Measurements from ENCODE around the gene KCNIP2. TPM values are rescaled to one million over a fixed set of nuclear protein-coding genes. Genes with fewer than 3 reads are reported as not detected.

Gene KCNIP2
- total RNA-seq, 1 donor from 2014 or later, result 4.2 TPM

GRCh38 chr10:101829561-101830315 is 13.9 kb downstream of the KCNIP2 start:
- intact Hi-C loops (cut with micrococcal nuclease), result loop anchor here (1.0 to 10.0 kb wide), 4 partner anchors 11 to 673 kb away; partner anchors contain the start of genes ACTR1A, NFKB2, OGA and SUFU

DNA sequence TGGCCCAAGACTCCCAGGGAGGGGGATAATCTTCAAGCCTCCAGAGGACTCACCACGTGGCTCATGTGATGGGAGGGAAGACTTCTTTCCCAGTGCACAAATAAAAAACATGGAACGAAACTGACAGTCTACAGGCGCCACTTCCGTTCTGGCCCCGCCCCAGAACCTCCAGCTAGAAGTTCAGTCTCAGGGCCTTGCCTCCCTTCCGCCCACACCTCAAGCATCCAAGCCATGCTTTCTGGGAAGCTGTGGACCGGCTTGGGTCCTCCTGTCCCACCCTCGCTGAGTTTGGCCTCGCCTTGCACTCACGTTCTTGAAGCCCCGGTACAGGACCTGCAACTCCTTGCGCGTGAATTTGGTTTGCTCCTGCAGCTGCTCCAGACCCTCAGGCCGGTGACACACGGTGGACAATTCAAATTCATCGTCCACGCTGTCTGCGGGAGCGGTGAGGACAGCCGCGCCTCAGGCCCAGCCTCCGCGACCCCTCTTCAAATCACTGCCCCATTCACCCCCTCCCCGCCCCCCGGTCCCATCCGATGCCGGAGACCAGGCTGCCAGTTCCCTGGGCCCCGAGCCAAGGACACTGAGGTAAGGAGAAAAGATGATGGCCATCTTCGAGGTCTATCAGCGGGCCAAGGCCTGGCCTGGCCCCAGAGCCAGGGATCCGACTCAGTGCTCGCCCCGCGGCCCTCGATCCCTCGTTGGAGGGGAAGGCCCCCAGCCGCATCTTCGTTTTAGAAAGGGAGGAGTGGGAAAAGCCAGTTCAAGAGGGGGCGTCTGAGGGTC is 14.6 kb downstream of the KCNIP2 start:
- intact Hi-C loops (cut with micrococcal nuclease), result no loop called here

DNA sequence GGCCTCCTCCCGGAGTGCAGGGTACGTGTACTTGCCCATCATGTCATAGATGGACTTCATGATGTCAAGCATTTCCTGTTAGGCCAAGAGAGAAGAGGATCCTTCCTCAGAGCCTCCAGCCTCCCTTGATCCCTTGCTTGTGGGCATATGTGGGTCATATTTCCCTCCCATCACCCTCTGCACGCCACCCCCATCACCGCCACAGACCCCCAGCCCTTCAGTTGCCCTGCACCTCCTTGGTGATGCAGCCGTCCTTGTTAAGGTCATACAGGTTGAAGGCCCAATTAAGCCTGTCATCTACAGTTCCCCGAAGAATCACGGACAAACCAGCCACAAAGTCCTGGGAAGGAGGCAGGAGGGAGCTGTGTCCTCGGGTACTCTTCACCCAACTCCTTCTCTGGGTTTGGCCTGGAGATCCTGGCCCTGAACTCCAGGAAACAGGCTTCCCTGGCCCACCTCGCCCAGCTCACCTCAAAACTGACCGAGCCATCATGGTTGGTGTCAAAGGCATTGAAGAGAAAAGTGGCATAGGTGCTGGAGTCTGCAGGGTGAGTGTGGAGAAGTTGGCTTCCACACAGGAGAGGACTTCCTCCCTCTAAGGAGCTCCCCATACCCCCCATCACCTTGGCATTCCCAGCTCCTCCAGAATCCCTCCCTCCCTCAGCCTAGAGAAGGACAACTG is 15.5 kb downstream of the KCNIP2 start:
- intact Hi-C loops (cut with micrococcal nuclease), result no loop called here

DNA sequence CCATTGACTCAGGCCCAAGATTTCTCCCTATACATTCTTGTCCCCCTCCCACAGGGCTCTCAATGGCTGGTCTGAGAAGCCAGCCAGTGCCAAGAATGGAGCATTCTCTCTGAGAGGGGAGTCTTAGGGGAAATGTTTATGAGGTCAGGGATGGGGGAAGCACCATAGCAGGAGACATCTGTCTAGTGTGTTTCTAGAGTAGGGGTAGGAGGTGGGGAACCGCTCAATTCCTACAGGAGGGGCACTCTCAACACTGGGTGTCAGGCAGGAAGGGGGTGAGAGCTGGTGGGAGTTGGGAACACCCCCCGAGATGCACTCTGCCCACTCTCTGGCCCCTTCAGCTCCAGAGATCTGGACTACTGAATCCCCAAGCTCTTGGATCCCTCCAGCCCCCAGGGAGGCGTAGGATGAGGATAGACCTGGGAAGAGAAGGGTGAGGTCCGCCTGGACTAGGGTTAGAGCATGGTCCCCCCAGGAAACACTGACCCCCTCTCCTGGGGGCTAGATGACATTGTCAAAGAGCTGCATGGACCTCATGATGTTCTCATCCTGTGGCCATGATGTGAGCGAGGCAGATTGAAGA is 16.7 kb downstream of the KCNIP2 start:
- intact Hi-C loops (cut with micrococcal nuclease), result no loop called here

DNA sequence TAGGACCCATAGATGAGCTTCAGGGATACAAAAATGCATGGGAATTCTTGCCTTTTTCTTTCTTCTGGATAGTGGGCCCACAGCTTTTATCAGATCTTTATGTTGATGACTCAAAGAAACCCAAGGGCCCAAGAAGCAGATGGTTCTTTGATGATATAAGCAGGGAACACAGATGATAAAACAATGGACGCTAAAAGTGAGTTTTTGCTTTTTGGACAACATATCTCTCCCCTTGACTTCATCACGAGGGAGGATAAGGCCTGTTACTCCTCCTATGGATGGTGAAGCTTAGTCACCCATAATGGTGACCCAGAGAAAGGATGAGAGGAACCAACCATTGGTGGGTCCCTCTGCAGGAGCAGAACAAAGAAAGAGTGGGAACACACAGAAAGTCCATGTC is 18.9 kb downstream of the KCNIP2 start:
- intact Hi-C loops (cut with micrococcal nuclease), result no loop called here

DNA sequence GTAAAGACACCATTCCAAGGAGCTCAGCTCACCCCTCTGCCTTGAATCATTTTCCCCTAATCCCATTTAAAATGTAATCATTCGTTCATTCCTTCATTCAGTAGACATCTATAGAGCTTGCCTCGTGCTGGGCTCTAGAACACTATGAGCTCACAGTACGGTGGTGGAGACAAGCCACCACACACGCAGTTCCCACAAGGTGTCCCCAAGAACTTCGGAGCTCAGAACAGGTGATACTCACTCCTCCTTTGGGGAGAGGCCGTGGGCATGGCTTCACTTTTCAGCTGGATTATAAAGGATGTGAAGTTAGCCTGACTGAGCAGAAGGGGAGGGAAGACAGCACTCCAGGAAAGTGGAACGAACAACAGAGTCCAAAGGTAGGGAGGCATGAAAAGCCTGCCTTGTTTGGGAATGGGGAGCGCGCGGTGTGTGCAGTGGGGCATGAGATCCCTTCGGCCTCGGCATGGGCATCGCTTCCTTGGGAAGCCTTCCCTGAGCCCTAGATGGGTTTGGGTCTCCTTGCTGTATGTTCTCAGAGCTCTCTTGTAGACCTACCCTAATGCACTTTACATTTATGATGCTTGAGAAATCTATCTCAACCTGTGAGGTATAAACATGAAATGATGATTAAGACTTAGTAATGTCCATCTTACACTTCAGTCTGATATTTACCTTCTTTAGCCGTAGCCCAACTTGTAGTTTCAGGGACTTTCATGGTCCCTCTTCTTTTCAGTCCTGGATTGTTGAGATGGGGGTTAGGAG is 24.5 kb downstream of the KCNIP2 start:
- intact Hi-C loops (cut with micrococcal nuclease), result loop anchor here (1.0 to 10.0 kb wide), 7 partner anchors 11 to 826 kb away; partner anchors contain the start of genes ACTR1A, ARMH3, GBF1 and NOLC1

DNA sequence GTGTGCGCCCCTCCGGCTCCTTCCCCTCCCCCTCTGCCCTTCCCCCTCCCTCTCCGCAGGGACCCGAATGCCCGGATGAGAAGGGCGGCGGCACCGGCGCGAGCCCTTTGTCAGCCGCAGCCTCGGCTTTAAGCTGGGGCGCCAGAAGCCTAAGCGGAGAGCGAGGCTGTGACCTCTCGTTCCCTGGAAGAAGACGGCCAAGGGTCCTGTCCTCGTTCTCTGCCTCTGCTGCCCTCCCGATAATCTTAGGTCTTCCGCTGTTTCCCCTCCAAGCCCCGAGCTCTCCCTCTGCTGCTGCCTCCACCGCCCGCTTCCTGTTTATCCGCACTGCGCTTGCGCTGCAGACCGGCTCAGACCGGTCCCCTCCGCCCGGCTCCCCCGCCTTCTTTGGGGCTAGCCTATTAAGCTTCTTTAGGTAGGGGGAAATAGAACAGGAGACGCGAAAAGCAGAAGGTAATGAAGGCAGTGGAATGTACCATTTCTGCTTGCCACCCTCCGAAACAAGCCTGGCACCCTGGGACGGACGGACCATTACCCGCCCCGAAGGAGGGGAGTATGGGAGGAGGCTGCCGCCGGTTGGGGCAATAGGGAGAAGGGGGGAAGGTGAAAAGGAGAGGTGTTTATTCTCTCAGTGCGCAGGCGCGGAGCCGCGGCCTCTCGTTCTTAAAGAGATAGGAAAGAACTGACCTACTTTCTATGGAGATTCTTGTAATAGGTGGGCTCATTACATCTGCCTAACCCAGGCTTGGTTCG is 25.3 kb downstream of the KCNIP2 start, which contains the start of gene OGA:
Gene OGA, minus strand, starts transcription at position 326 of the 753 bp plus-strand sequence. CDS start 422 bp downstream, outside the sequence.
- intact Hi-C loops (cut with micrococcal nuclease), result loop anchor here (1.0 to 10.0 kb wide), 7 partner anchors 12 to 827 kb away; partner anchors contain the start of genes ACTR1A, ARMH3, GBF1 and NOLC1

DNA sequence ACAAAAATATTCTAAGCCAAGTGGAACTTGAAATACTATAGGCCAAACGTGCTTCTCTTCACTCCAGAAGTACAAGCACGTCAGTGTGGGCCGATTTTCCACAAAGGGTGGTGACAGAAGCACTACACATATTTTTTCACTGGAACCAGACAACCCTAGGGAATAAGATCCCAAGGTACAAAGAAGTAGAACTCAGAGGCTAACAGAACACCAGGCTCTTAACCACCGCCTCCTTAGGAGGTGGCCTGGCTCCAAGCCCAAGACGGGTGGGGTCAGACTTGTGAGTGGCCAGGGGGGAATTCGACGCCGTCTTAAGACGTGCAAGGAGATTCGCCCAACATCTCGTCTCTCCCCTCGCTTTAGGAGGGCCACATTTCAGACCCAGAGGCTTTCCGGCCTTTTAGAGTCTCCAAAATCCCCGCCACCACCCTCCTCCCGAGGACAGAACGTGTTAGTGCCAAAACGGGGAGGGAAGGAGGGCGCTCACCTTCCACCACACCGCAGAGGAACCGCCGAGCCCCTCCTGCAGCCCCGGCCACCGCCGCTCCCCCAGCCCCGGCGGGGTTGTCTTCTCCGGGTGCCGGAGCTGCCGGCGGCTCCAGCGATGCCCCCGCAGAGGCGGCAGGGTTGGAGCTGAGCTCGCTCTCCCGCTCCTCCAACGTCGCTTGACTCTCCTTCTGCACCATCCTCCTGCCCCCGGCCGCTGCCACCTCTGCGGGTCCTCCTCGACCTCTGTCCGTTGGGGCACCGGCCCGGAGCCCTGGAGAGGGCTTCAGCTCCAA is 26.1 kb downstream of the KCNIP2 start:
- intact Hi-C loops (cut with micrococcal nuclease), result loop anchor here (1.0 to 10.0 kb wide), 7 partner anchors 13 to 827 kb away; partner anchors contain the start of genes ACTR1A, ARMH3, GBF1 and NOLC1

- intact Hi-C loops (cut with micrococcal nuclease), result loop anchor here (10.0 kb wide), 2 partner anchors 428 to 828 kb away; partner anchors contain the start of genes GBF1, PITX3 and TRIM8
These were observed 26.7 kb downstream of the KCNIP2 start for GRCh38 chr10:101816913-101817336.

DNA sequence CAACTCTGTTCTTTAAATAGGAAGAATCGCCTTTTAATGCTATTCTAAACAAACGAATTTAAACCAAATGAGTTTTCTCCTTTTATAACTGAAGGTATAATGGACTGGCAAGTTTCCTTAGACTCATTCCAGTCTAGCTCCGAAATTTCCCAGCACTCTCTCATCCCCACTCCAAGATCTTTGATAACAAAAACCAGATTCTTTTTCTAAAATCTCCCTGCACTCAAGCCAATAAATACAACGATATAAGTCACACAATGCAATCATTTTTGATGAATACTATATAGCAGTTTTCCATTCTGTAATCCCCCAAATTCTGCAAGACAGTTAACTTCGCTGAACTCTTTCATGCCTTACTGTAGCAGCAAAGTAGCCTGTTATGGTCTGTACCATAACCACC is 27.2 kb downstream of the KCNIP2 start:
- intact Hi-C loops (cut with micrococcal nuclease), result loop anchor here (10.0 kb wide), 2 partner anchors 428 to 828 kb away; partner anchors contain the start of genes GBF1, PITX3 and TRIM8

DNA sequence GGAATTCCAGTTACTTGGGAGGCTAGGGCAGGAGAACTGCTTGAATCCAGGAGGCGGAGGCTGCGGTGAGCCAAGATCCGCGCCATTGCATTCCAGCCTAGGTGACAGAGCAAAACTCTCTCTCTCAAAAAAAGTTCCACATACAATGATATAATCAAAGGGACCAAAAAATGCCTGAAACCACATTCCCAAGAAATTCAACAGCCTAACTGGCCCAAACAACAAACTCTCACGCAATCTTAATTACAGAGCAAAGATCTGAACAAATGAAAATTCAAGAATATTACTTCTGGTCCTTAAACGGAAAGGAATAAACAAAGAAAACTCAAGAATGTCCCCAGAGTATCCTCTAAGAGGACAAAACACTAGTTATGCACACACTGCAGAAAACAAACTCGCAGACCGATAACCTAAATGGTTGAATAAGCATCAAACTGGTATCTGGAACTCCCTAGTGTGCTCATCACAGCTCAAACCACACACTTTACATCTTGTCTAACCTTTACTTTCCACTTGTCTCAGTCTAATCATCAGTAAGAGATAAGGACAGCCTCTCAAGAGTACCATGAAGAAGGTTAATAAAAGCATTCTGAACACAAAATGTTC is 29.0 kb downstream of the KCNIP2 start:
- intact Hi-C loops (cut with micrococcal nuclease), result loop anchor here (10.0 kb wide), 2 partner anchors 430 to 830 kb away; partner anchors contain the start of genes GBF1, PITX3 and TRIM8

DNA sequence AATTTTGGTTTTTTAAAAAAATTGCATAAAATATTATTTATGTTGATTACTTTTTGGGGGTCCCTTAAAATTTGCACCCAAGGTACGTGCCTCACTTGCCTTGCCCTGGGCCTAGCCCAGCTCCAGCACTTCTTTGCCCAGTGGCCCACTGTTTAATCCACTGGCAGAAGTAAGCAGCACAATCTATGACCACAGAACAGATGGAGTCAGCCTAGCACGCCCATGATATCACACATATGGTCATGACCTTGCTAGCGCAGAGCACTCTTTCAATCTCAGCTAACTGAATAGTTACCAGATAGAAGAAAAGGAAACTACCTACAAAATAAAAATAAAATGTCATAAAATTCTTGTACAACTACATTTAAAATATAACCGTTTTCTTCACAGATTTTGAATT is 31.0 kb downstream of the KCNIP2 start:
- intact Hi-C loops (cut with micrococcal nuclease), result loop anchor here (10.0 kb wide), 2 partner anchors 432 to 832 kb away; partner anchors contain the start of genes GBF1, PITX3 and TRIM8

DNA sequence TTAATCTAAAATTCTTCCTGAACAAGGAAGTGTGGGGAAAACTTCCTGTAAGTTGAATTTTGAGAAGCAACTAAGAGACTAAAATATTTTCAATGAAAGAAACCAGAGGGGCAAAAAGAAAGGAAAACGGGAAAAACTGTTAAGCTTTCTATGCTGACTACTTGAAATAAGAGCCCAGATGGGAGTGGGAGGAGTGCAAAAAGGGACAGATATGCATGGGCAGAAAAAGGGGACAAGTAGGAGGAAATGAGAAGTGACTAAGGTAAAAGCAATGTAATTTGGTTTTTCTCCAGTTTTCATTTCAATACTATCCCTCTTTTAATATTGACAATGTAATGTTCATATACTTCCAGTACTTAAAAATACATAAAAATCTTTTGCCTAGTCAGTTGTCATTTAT is 36.4 kb downstream of the KCNIP2 start:
- intact Hi-C loops (cut with micrococcal nuclease), result no loop called here

- intact Hi-C loops (cut with micrococcal nuclease), result no loop called here
These were observed 40.1 kb downstream of the KCNIP2 start for GRCh38 chr10:101803511-101803910.

- intact Hi-C loops (cut with micrococcal nuclease), result no loop called here
These were observed 46.1 kb downstream of the KCNIP2 start for GRCh38 chr10:101797403-101798059.

DNA sequence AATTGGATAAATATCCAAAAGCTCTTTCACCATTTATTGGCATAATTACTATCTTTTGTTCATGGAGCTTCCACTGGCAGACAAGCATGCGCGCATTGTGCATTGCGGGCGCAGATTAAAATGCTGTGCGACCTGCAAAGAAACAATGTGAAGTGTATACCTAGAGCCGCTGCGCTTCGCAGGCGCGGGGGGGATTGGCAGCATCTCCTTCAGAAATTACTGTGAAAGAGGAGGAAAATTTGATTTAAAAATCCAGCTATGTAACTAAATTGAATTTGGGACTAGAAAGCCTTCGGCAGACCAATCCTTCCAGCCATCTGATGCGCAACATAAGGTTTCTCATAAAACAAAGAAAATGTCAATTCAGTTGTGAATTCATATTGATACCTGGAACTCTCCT is 50.1 kb downstream of the KCNIP2 start:
- intact Hi-C loops (cut with micrococcal nuclease), result no loop called here

GRCh38 chr10:101789686-101790085 is 53.9 kb downstream of the KCNIP2 start:
- intact Hi-C loops (cut with micrococcal nuclease), result loop anchor here (10.0 kb wide), 1 partner anchor 95 kb away; the partner anchor contains the start of gene FBXW4

All from T-helper 2 cell treated with Interferon-gamma antibody and Interleukin-4, amounts not matched to agents 100 ng/mL and 5 ng/mL, for 36 hours (primary cell).